Liver (tissue), 9 donors: ENCODE results near the gene C22orf23. TPM values are rescaled to one million over a fixed set of nuclear protein-coding genes. Genes with fewer than 3 reads are reported as not detected.

Experiments
- DNase-seq: peaks from one replicate; pipeline ENCODE4 v3.0.0-alpha.2; 2017; ENCODE audit warnings: low spot score
- H3K27ac ChIP-seq, 2 donors: one replicate each; pipeline ENCODE4 v1.7.0; 2013; ENCODE audit warnings: inconsistent platforms in 2 of 2, low read length in 2 of 2, control low read depth in 1 of 2, low read depth in 1 of 2, mild to moderate bottlenecking in 1 of 2
- H3K27me3 ChIP-seq, 4 donors: one replicate each; pipeline versions ENCODE4 v1.6.1 to v1.7.0; 2013; ENCODE audit warnings: low read length in 3 of 4, inconsistent platforms in 1 of 4, mild to moderate bottlenecking in 1 of 4, moderate library complexity in 1 of 4; ENCODE audit not compliant: control insufficient read depth in 4 of 4, insufficient read depth in 4 of 4
- H3K36me3 ChIP-seq, 4 donors: one replicate each; pipeline versions ENCODE4 v1.6.1 to v1.7.0; 2013; ENCODE audit warnings: low read length in 3 of 4, mild to moderate bottlenecking in 3 of 4, low read depth in 1 of 4, moderate library complexity in 1 of 4; ENCODE audit not compliant: control insufficient read depth in 4 of 4, insufficient read depth in 3 of 4
- H3K4me1 ChIP-seq, 4 donors: one replicate each; pipeline versions ENCODE4 v1.6.1 to v1.7.0; 2013; ENCODE audit warnings: low read length in 3 of 4, mild to moderate bottlenecking in 3 of 4, moderate library complexity in 1 of 4; ENCODE audit not compliant: control insufficient read depth in 4 of 4, insufficient read depth in 4 of 4
- H3K4me3 ChIP-seq, 3 donors: one replicate each; pipeline versions ENCODE4 v1.6.1 to v1.7.0; 2013; ENCODE audit warnings: low read length in 3 of 3, control low read depth in 1 of 3, low read depth in 1 of 3, mild to moderate bottlenecking in 1 of 3
- H3K9ac ChIP-seq, 2 donors: one replicate each; pipeline ENCODE4 v1.7.0; 2013; ENCODE audit warnings: low read length in 2 of 2, mild to moderate bottlenecking in 2 of 2, moderate library complexity in 2 of 2, control low read depth in 1 of 2, low read depth in 1 of 2
- H3K9me3 ChIP-seq, 4 donors: one replicate each; pipeline versions ENCODE4 v1.6.1 to v1.7.0; 2013; ENCODE audit warnings: low read length in 3 of 4; ENCODE audit not compliant: control insufficient read depth in 4 of 4
- ATF3 ChIP-seq: IDR thresholded peaks from 2 replicates; pipeline ENCODE4 v1.6.1; 2016; ENCODE audit warnings: antibody characterized with exemption
- EGR1 ChIP-seq, 2 donors: IDR thresholded peaks; 2 replicates each; pipeline ENCODE4 v1.6.1; 2016 to 2018; ENCODE audit warnings: antibody characterized with exemption in 2 of 2, low read depth in 2 of 2
- FOXA1 ChIP-seq: IDR thresholded peaks from 2 replicates; pipeline ENCODE4 v1.6.1; 2016; ENCODE audit warnings: antibody characterized with exemption
- FOXA2 ChIP-seq: IDR thresholded peaks from 2 replicates; pipeline ENCODE4 v1.6.1; 2016; ENCODE audit warnings: antibody characterized with exemption
- GABPA ChIP-seq, 2 donors: IDR thresholded peaks in 1 of 2; conservative IDR thresholded peaks in 1 of 2; 2 replicates each; pipeline ENCODE4 v1.6.1; 2016; ENCODE audit warnings: antibody characterized with exemption in 2 of 2, mild to moderate bottlenecking in 1 of 2, moderate library complexity in 1 of 2
- HNF4A ChIP-seq, 2 donors: conservative IDR thresholded peaks; 2 replicates each; pipeline ENCODE4 v1.6.1; 2016; ENCODE audit warnings: antibody characterized with exemption in 2 of 2, mild to moderate bottlenecking in 2 of 2
- HNF4G ChIP-seq: IDR thresholded peaks from 2 replicates; pipeline ENCODE4 v1.6.1; 2016; ENCODE audit warnings: antibody characterized with exemption
- JUND ChIP-seq, 2 donors: IDR thresholded peaks; 2 replicates each; pipeline ENCODE4 v1.6.1; 2016; ENCODE audit warnings: antibody characterized with exemption in 2 of 2
- MAX ChIP-seq: IDR thresholded peaks from 2 replicates; pipeline ENCODE4 v1.6.1; 2016; ENCODE audit warnings: antibody characterized with exemption
- NR2F2 ChIP-seq: IDR thresholded peaks from 2 replicates; pipeline ENCODE4 v1.6.1; 2016; ENCODE audit warnings: antibody characterized with exemption
- RAD21 ChIP-seq, 2 donors: IDR thresholded peaks; 2 replicates each; pipeline ENCODE4 v1.6.1; 2016; ENCODE audit warnings: antibody characterized with exemption in 2 of 2, mild to moderate bottlenecking in 2 of 2
- REST ChIP-seq: IDR thresholded peaks from 2 replicates; pipeline ENCODE4 v1.6.1; 2016; ENCODE audit warnings: antibody characterized with exemption, mild to moderate bottlenecking
- RXRA ChIP-seq, 2 donors: IDR thresholded peaks; 2 replicates each; pipeline ENCODE4 v1.6.1; 2017 to 2018; ENCODE audit warnings: antibody characterized with exemption in 2 of 2, mild to moderate bottlenecking in 1 of 2
- SP1 ChIP-seq: IDR thresholded peaks from 2 replicates; pipeline ENCODE4 v1.6.1; 2018; ENCODE audit warnings: antibody characterized with exemption, mild to moderate bottlenecking
- TAF1 ChIP-seq: conservative IDR thresholded peaks from 2 replicates; pipeline ENCODE4 v1.6.1; 2016; ENCODE audit warnings: antibody characterized with exemption, mild to moderate bottlenecking
- ZBTB33 ChIP-seq: IDR thresholded peaks from 2 replicates; pipeline ENCODE4 v1.6.1; 2016; ENCODE audit warnings: antibody characterized with exemption
- WGBS: extraction: QIAGEN DNeasy Blood & Tissue Kit; methylation state at CpG from one replicate; pipeline ENCODE4 v1.1.7; 2013; 5-methylcytosine and 5-hydroxymethylcytosine counted together
- polyA plus RNA-seq, 2 donors: library from polyadenylated mRNA; stranded (reverse) in 1 of 2; unstranded in 1 of 2; fragments of 200-250 nt in 1 of 2; fragments of >200 nt in 1 of 2; fragmentation: Nextera tagmentation in 1 of 2; extraction: Ambion mirVana in 1 of 2; gene quantifications; one replicate each; pipeline versions ENCODE4 v1.2.1 to v1.2.3, GENCODE V29; 2013 to 2015
- total RNA-seq, 2 donors: library from RNA; depleted of rRNA; stranded (reverse); fragments of >200 nt; gene quantifications; one replicate each; pipeline ENCODE4 v1.2.3, GENCODE V29; 2014
- TF ChIP-seq, protein P1 (sequence below): fragments of 150-350 bp; IDR thresholded peaks from 2 replicates; pipeline ENCODE4 v1.5.1; 2017; ENCODE audit warnings: improper control_type of control experiment, low read depth, low read length; ENCODE audit not compliant: missing input control
- donor health status: healthy.
- donor health status: healthy.
- donor health status: healthy.
- donor health status: healthy.
- donor health status: healthy.

C22orf23 gene
- total and polyA plus RNA-seq, 4 donors: 0.02 TPM; not detected in 3

GRCh38 chr22:37991731-37992442, 38.5 kb upstream of the C22orf23 start:
- WGBS: 74% methylated on average over 6 of the region's 6 CpGs
- H3K4me3 ChIP-seq: no peak overlapping the region
- no peak for DNase-seq
- H3K9me3 ChIP-seq: no peaks in the 10 kb centered on the region
- no peak overlapping the region for H3K9ac ChIP-seq
- no peak for TF ChIP-seq RAD21 (IDR thresholded peaks at IDR 0.05)
- TF ChIP-seq ZBTB33: no peak
- TF ChIP-seq HNF4A (conservative IDR thresholded peaks at IDR 0.05): no peak
- TF ChIP-seq NR2F2: no peak
- TF ChIP-seq FOXA1: no peak
- TF ChIP-seq GABPA (IDR thresholded peaks at IDR 0.05 in 1 of 2, conservative IDR thresholded peaks at IDR 0.05 in 1 of 2): no peak
- TF ChIP-seq JUND (IDR thresholded peaks at IDR 0.05): no peak
- TF ChIP-seq RXRA (IDR thresholded peaks at IDR 0.05): no peak
- TF ChIP-seq, protein P1, sequence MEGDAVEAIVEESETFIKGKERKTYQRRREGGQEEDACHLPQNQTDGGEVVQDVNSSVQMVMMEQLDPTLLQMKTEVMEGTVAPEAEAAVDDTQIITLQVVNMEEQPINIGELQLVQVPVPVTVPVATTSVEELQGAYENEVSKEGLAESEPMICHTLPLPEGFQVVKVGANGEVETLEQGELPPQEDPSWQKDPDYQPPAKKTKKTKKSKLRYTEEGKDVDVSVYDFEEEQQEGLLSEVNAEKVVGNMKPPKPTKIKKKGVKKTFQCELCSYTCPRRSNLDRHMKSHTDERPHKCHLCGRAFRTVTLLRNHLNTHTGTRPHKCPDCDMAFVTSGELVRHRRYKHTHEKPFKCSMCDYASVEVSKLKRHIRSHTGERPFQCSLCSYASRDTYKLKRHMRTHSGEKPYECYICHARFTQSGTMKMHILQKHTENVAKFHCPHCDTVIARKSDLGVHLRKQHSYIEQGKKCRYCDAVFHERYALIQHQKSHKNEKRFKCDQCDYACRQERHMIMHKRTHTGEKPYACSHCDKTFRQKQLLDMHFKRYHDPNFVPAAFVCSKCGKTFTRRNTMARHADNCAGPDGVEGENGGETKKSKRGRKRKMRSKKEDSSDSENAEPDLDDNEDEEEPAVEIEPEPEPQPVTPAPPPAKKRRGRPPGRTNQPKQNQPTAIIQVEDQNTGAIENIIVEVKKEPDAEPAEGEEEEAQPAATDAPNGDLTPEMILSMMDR: no peak
- TF ChIP-seq HNF4G: no peak
- no peak for TF ChIP-seq EGR1 (IDR thresholded peaks at IDR 0.05; ENCODE audit: low read depth in 2 of 2)
- no peak for TF ChIP-seq MAX
- no peak for TF ChIP-seq SP1
- no peak for TF ChIP-seq REST
- TF ChIP-seq TAF1: no peak
- TF ChIP-seq ATF3: no peak
- TF ChIP-seq FOXA2: no peak
- no peak overlapping the region for H3K27ac ChIP-seq
- no peaks in the 10 kb centered on the region for H3K4me1 ChIP-seq
- no peaks in the 10 kb centered on the region for H3K27me3 ChIP-seq
- H3K36me3 ChIP-seq: no peaks in the 10 kb centered on the region
